ENCODE measurements around the gene TMEM170A. TPM values are rescaled to one million over a fixed set of nuclear protein-coding genes. Genes with fewer than 3 reads are reported as not detected.

The TMEM170A gene
- total and polyA plus RNA-seq, 2 donors (not counting 1 experiment from before 2014, with no cell fraction given): 21.8 to 37.9 TPM

DNA sequence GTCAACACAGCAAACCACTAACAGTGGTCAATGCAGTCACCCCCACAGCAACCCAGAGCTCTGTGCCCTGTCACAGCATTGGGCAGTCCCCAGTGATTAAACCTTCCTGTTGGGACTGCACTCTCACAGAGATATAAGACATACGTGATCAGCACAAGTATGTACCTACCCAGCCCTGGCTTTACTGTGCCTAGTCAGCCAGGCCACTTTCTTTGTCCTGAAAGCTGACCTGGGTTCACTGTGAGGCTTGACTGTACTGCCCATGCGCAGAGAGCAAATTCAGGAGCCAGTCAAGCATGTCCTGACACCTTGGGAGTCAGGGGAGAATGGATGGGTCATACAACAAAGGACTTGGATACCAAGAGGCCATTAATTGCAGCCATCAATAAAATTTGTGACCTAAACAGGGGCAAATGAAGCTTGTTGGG lies 10.9 kb upstream of the TMEM170A start:
- no peak overlapping the region for H3K27ac Mint-ChIP-seq

More for the DNA sequence above, 10.9 kb upstream of the TMEM170A start:
- POLR2A ChIA-PET: no interaction called here
- CTCF ChIA-PET: interaction anchor here (1.1 kb wide), 1 partner anchor 289 kb away, joined by 4 read pairs; no protein-coding TSS in a partner anchor
- Histone ChIP-seq H3K27me3 (replicated peaks in 1 of 4; ENCODE audit: control extremely low read depth in 1 of 4, control insufficient read depth in 3 of 4, insufficient read depth in 4 of 4, low read length in 3 of 4) (no peaks in the 10 kb centered on the region), H4K20me1 (ENCODE audit: control insufficient read depth, insufficient read depth, low read length, poor library complexity, severe bottlenecking) (no peaks in the 10 kb centered on the region), H3K79me2 (ENCODE audit: control insufficient read depth, insufficient read depth, low read length) (no peaks in the 10 kb centered on the region), H3K4me2 (replicated peaks; ENCODE audit: low read depth, low read length, poor library complexity, severe bottlenecking) (no peak overlapping the region), H3K4me1 (ENCODE audit: control insufficient read depth in 2 of 2, insufficient read depth in 2 of 2, low read length in 2 of 2) (no peaks in the 10 kb centered on the region), H3K27ac (ENCODE audit: low read length in 2 of 2) (no peak overlapping the region), H3K4me3 (ENCODE audit: control extremely low read depth in 1 of 5, extremely low read depth in 1 of 5, insufficient read depth in 1 of 5, low read depth in 2 of 5, low read length in 4 of 5) (no peak overlapping the region), H3K9ac (ENCODE audit: low read length) (no peak overlapping the region), H3K36me3 (replicated peaks in 1 of 2; ENCODE audit: control extremely low read depth in 1 of 2, control insufficient read depth in 1 of 2, extremely low read depth in 1 of 2, insufficient read depth in 2 of 2, low read length in 1 of 2) (no peaks in the 10 kb centered on the region), H2AFZ (ENCODE audit: insufficient read depth, low read depth, low read length, poor library complexity, severe bottlenecking) (no peak overlapping the region), H3K9me3 (ENCODE audit: control extremely low read depth in 1 of 3, control insufficient read depth in 2 of 3, insufficient read depth in 1 of 3, low read length in 2 of 3) (no peaks in the 10 kb centered on the region)
- peaks cover 3% of the 10 kb centered on the region for H3K4me1 Mint-ChIP-seq
- no peak overlapping the region for H3K4me3 Mint-ChIP-seq
- TF ChIP-seq CTCF (IDR thresholded peaks at IDR 0.05) (no peak), EZH2 (IDR thresholded peaks at IDR 0.05; ENCODE audit: borderline replicate concordance, insufficient read depth, low read depth, low read length, poor library complexity, severe bottlenecking) (no peak)
- no peaks in the 10 kb centered on the region for H3K9me3 Mint-ChIP-seq (ENCODE audit: insufficient read depth)
- ATAC-seq (ENCODE audit: low read depth) (no peak), DNase-seq (no peak)
- WGBS (ENCODE audit: insufficient coverage): 100% methylated on average over 2 of the region's 2 CpGs
- H3K27me3 Mint-ChIP-seq: peaks cover 7% of the 10 kb centered on the region
- intact Hi-C loops (cut with micrococcal nuclease): no loop called here

Measured in B cell (primary cell).